ENCODE results near the gene S100A4.
A peak's percentile ranks its signal among the peaks of the same experiment; 100 is the strongest.

S100A4 gene

DNA sequence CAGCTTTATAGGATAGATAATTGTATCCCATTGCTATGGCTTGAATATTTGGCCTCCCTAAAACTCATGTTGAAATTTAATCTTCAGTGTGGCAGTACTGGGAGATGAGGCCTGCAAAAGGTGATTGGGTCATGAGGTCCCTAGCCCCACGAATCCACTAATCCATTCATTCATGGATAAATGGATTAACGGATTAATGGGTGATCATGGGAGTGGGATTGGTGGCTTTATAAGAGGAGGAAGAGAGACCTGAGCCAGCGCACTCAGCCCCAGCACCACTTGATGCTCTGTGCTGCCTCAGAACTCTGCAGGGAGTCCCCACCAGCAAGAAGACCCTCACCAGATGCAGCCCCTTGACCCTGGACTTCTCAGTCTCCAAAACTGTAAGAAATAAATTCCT lies 41.8 kb downstream of the S100A4 start:
- no peak for DNase-seq

DNA sequence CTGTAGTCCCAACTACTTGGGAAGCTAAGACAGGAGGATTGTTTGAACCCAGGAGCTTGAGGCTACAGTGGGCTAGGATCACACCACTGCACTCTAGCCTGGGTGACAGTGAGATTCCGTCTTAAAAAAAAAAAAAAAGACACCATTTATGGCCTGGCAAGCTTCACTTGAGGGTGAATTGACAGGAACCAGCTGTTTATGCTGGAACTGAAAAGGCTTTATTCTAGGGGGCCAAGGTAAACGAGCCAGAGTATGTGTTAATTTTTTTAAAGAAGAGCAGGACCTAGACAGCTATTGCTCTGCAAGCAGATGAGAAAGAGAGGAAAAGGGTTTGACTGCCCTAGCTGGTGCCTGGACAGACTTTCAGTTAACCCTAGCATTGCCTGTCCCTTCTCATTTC lies 46.9 kb downstream of the S100A4 start:
- no peak for DNase-seq

GRCh38 chr1:153495536-153495935 lies 50.1 kb downstream of the S100A4 start:
- no peak for DNase-seq

DNA sequence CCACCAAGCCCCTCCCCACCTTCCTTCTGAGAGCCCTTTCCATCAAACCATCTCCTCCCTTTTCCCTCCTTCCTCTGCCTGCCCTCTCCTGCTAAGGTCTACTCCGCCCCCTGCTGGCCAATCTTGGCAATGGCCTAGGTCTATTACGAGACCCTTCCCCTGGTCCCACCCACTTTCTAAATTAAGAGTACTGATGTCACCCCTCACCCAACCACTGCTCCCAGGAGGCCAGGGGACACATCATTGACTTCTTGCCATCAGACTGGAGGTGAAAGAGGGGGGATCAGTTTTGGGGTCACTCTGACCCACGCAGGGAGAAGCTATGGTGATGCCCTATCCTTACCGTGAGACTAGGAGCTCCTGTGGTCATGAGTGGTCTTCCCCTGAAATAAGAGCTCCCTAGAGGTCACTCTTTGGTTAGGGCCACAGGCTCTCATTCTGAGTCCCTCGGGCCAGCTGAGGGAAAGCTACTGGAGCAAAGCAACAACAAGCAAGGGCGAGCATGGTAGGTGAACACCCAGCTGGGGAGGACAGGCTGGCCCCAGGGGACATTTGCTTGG lies 50.5 kb downstream of the S100A4 start:
- peak; percentile 73 for DNase-seq
